Measurements from ENCODE around the gene AGRP.

- TF ChIP-seq CTCF (IDR thresholded peaks at IDR 0.05; ENCODE audit: low read depth, low read length, missing input control) (no peak), RXRA (IDR thresholded peaks at IDR 0.05) (no peak), ZBTB33 (IDR thresholded peaks at IDR 0.05) (no peak), TAF1 (conservative IDR thresholded peaks at IDR 0.05) (no peak), REST (IDR thresholded peaks at IDR 0.05) (no peak), ATF3 (IDR thresholded peaks at IDR 0.05) (no peak)
These were observed 23.5 kb downstream of the AGRP start for GRCh38 chr16:67459861-67460150.
